ENCODE data around the gene KIN. TPM values are rescaled to one million over a fixed set of nuclear protein-coding genes. Genes with fewer than 3 reads are reported as not detected.

KIN gene
- total and polyA plus RNA-seq, 2 experiments from 2014 or later, result 8.5 to 31.7 TPM

- DNase-seq (ENCODE audit: low spot score) (no peak), ATAC-seq (no peak)
- Histone ChIP-seq H3K79me2 (replicated peaks; ENCODE audit: insufficient read depth) (no peaks in the 10 kb centered on the region), H3K36me3 (ENCODE audit: insufficient read depth) (no peaks in the 10 kb centered on the region), H3K27ac (ENCODE audit: low read depth) (no peak overlapping the region), H3K4me3 (no peak overlapping the region), H3K27me3 (ENCODE audit: insufficient read depth) (no peaks in the 10 kb centered on the region), H3K4me2 (no peak overlapping the region), H3K4me1 (ENCODE audit: insufficient read depth) (no peaks in the 10 kb centered on the region), H3K9me2 (ENCODE audit: insufficient read depth) (no peaks in the 10 kb centered on the region), H2AFZ (no peak overlapping the region), H4K20me1 (replicated peaks; ENCODE audit: insufficient read depth) (no peaks in the 10 kb centered on the region), H3F3A (replicated peaks; ENCODE audit: low read depth) (no peaks in the 10 kb centered on the region)
- Mint-ChIP-seq H3K36me3 (ENCODE audit: low read depth) (no peaks in the 10 kb centered on the region), H3K9me3 (no peaks in the 10 kb centered on the region), H3K27me3 (ENCODE audit: insufficient read depth, low read depth, poor library complexity) (no peaks in the 10 kb centered on the region), H3K4me3 (no peak overlapping the region), H3K27ac (no peak overlapping the region), H3K4me1 (peaks cover 3% of the 10 kb centered on the region; the same call in 1 of the 3 replicates)
- TF ChIP-seq ETS1 (IDR thresholded peaks at IDR 0.05) (no peak), ZNF114 (CRISPR knock-in tag; IDR thresholded peaks at IDR 0.05) (no peak), STAT1 (IDR thresholded peaks at IDR 0.05; ENCODE audit: unreplicated experiment) (no peak), EZH2 (IDR thresholded peaks at IDR 0.05; ENCODE audit: low read depth, unreplicated experiment) (no peak), CREB1 (CRISPR knock-in tag; IDR thresholded peaks at IDR 0.05; ENCODE audit: low read depth) (no peak), ZNF331 (CRISPR knock-in tag; IDR thresholded peaks at IDR 0.05; ENCODE audit: low read depth) (no peak), EZH2phosphoT487 (IDR thresholded peaks at IDR 0.05; ENCODE audit: unreplicated experiment) (no peak)
- TF ChIP-seq, protein P1, sequence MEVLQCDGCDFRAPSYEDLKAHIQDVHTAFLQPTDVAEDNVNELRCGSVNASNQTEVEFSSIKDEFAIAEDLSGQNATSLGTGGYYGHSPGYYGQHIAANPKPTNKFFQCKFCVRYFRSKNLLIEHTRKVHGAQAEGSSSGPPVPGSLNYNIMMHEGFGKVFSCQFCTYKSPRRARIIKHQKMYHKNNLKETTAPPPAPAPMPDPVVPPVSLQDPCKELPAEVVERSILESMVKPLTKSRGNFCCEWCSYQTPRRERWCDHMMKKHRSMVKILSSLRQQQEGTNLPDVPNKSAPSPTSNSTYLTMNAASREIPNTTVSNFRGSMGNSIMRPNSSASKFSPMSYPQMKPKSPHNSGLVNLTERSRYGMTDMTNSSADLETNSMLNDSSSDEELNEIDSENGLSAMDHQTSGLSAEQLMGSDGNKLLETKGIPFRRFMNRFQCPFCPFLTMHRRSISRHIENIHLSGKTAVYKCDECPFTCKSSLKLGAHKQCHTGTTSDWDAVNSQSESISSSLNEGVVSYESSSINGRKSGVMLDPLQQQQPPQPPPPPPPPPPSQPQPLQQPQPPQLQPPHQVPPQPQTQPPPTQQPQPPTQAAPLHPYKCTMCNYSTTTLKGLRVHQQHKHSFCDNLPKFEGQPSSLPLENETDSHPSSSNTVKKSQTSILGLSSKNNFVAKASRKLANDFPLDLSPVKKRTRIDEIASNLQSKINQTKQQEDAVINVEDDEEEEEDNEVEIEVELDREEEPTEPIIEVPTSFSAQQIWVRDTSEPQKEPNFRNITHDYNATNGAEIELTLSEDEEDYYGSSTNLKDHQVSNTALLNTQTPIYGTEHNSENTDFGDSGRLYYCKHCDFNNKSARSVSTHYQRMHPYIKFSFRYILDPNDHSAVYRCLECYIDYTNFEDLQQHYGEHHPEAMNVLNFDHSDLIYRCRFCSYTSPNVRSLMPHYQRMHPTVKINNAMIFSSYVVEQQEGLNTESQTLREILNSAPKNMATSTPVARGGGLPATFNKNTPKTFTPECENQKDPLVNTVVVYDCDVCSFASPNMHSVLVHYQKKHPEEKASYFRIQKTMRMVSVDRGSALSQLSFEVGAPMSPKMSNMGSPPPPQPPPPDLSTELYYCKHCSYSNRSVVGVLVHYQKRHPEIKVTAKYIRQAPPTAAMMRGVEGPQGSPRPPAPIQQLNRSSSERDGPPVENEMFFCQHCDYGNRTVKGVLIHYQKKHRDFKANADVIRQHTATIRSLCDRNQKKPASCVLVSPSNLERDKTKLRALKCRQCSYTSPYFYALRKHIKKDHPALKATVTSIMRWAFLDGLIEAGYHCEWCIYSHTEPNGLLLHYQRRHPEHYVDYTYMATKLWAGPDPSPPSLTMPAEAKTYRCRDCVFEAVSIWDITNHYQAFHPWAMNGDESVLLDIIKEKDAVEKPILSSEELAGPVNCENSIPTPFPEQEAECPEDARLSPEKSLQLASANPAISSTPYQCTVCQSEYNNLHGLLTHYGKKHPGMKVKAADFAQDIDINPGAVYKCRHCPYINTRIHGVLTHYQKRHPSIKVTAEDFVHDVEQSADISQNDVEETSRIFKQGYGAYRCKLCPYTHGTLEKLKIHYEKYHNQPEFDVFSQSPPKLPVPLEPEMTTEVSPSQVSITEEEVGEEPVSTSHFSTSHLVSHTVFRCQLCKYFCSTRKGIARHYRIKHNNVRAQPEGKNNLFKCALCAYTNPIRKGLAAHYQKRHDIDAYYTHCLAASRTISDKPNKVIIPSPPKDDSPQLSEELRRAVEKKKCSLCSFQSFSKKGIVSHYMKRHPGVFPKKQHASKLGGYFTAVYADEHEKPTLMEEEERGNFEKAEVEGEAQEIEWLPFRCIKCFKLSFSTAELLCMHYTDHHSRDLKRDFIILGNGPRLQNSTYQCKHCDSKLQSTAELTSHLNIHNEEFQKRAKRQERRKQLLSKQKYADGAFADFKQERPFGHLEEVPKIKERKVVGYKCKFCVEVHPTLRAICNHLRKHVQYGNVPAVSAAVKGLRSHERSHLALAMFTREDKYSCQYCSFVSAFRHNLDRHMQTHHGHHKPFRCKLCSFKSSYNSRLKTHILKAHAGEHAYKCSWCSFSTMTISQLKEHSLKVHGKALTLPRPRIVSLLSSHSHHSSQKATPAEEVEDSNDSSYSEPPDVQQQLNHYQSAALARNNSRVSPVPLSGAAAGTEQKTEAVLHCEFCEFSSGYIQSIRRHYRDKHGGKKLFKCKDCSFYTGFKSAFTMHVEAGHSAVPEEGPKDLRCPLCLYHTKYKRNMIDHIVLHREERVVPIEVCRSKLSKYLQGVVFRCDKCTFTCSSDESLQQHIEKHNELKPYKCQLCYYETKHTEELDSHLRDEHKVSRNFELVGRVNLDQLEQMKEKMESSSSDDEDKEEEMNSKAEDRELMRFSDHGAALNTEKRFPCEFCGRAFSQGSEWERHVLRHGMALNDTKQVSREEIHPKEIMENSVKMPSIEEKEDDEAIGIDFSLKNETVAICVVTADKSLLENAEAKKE (CRISPR knock-in tag; IDR thresholded peaks at IDR 0.05), result no peak
Measured at GRCh38 chr10:7710446-7710845, 77.3 kb downstream of the KIN start.

All from GM23338 (cell line).